NCI-H146 (cell line): ENCODE results near the gene PCED1A.
"Not testable (repeated sequence)": the region's sequence is repeated elsewhere in the genome, so short reads cannot be mapped to it uniquely, and the experiment has no call there.

ENCODE experiments used
- DNase-seq: peaks from one replicate; lab custom pipeline; 2025; lab: John Stamatoyannopoulos, UW

PCED1A gene

GRCh38 chr20:2829376-2829775 is 11.1 kb downstream of the PCED1A start:
- no peak for DNase-seq

- no peak for DNase-seq
These were observed 13.8 kb downstream of the PCED1A start for GRCh38 chr20:2826655-2827054.

GRCh38 chr20:2825761-2826160 is 14.7 kb downstream of the PCED1A start:
- no peak for DNase-seq

- no peak for DNase-seq
These were observed 18.4 kb downstream of the PCED1A start for GRCh38 chr20:2822073-2822472.

- no peak for DNase-seq
These were observed 19.3 kb downstream of the PCED1A start for GRCh38 chr20:2820896-2821869.

GRCh38 chr20:2820084-2820895 is 20.2 kb downstream of the PCED1A start:
- DNase-seq: no peak

GRCh38 chr20:2817891-2818595 is 22.4 kb downstream of the PCED1A start:
- no peak for DNase-seq

- DNase-seq: no peak
These were observed 23.1 kb downstream of the PCED1A start for GRCh38 chr20:2817341-2817726.

GRCh38 chr20:2816583-2817340 is 23.7 kb downstream of the PCED1A start:
- no peak for DNase-seq

- DNase-seq: no peak
These were observed 24.3 kb downstream of the PCED1A start, which contains the start of gene TMEM239 for GRCh38 chr20:2816030-2816582. Gene TMEM239, plus strand, starts transcription at chr20:2816364. Its CDS starts 191 bp downstream, at chr20:2816555.

- no peak for DNase-seq
These were observed 25.1 kb downstream of the PCED1A start for GRCh38 chr20:2815242-2815900.

GRCh38 chr20:2814587-2815051 is 25.8 kb downstream of the PCED1A start, which contains the start of gene C20orf141:
Gene C20orf141, plus strand, starts transcription at chr20:2814987. Its CDS starts 198 bp downstream, at chr20:2815185.
- DNase-seq: no peak

GRCh38 chr20:2814076-2814475 is 26.4 kb downstream of the PCED1A start:
- DNase-seq: no peak

- no peak for DNase-seq
These were observed 28.3 kb downstream of the PCED1A start for GRCh38 chr20:2812189-2812588.

- DNase-seq: no peak
These were observed 30.8 kb downstream of the PCED1A start for GRCh38 chr20:2809690-2810089.

GRCh38 chr20:2807929-2808328 is 32.5 kb downstream of the PCED1A start:
- not testable (repeated sequence) for DNase-seq

GRCh38 chr20:2807019-2807418 is 33.4 kb downstream of the PCED1A start:
- no peak for DNase-seq

GRCh38 chr20:2806351-2806701 is 34.1 kb downstream of the PCED1A start:
- DNase-seq: no peak

GRCh38 chr20:2805689-2806350 is 34.6 kb downstream of the PCED1A start:
- no peak for DNase-seq
